Neural cell (in vitro differentiated cells): ENCODE results near the gene CREM. TPM values are rescaled to one million over a fixed set of nuclear protein-coding genes. Genes with fewer than 3 reads are reported as not detected.

ENCODE experiments used
- H2AFZ ChIP-seq: fragments of 200-600, 300-800 bp; sonication (generic), shearing (Covaris generic); 2 replicates; pipeline ENCODE4 v1.6.0; 2014; ENCODE audit warnings: low read depth, mild to moderate bottlenecking, antibody characterized with exemption, low read length, moderate library complexity
- H3F3A ChIP-seq: fragments of 200-600 bp; shearing (Covaris generic); 2 replicates; pipeline ENCODE4 v1.6.1; 2016; ENCODE audit warnings: mild to moderate bottlenecking, moderate library complexity, mixed read lengths, antibody characterized with exemption, low read length; ENCODE audit not compliant: insufficient read depth, poor library complexity, severe bottlenecking
- H3K27ac ChIP-seq: fragments of 200-600, 300-800 bp; sonication (generic), shearing (Covaris generic); 2 replicates; pipeline ENCODE4 v1.5.1; 2014; ENCODE audit warnings: mild to moderate bottlenecking, low read length, moderate library complexity
- H3K27me3 ChIP-seq: fragments of 300-800, 200-600 bp; sonication (generic), shearing (Covaris generic); 2 replicates; pipeline ENCODE4 v1.6.0; 2014; ENCODE audit warnings: mild to moderate bottlenecking, low read depth, low read length, moderate library complexity; ENCODE audit not compliant: insufficient read depth
- H3K36me3 ChIP-seq: fragments of 300-800, 200-600 bp; sonication (generic), shearing (Covaris generic); 2 replicates; pipeline ENCODE4 v1.5.1; 2014; ENCODE audit warnings: mild to moderate bottlenecking, antibody characterized with exemption, low read length, moderate library complexity; ENCODE audit not compliant: insufficient read depth
- H3K4me2 ChIP-seq: fragments of 300-800, 200-600 bp; sonication (generic), shearing (Covaris generic); 2 replicates; pipeline ENCODE4 v1.6.0; 2014; ENCODE audit warnings: mild to moderate bottlenecking, low read length
- H3K4me3 ChIP-seq: fragments of 300-800, 200-600 bp; sonication (generic), shearing (Covaris generic); 2 replicates; pipeline ENCODE4 v1.5.1; 2014; ENCODE audit warnings: mild to moderate bottlenecking, low read length, moderate library complexity
- H3K79me2 ChIP-seq: fragments of 200-600 bp; shearing (Covaris generic); replicated peaks from 2 replicates; pipeline ENCODE4 v1.6.0; 2014; ENCODE audit warnings: mild to moderate bottlenecking, low read length, moderate library complexity; ENCODE audit not compliant: insufficient read depth
- H3K9ac ChIP-seq: fragments of 300-800, 200-600 bp; sonication (generic), shearing (Covaris generic); 2 replicates; pipeline ENCODE4 v1.6.1; 2016; ENCODE audit warnings: mild to moderate bottlenecking, low read length, mixed read lengths
- H3K9me2 ChIP-seq: fragments of 200-600 bp; shearing (Covaris generic); 2 replicates; pipeline ENCODE4 v1.6.1; 2016; ENCODE audit warnings: mild to moderate bottlenecking, low read length, mixed read lengths; ENCODE audit not compliant: insufficient read depth
- H3K9me3 ChIP-seq: fragments of 200-600, 300-800 bp; sonication (generic), shearing (Covaris generic); 2 replicates; pipeline ENCODE4 v1.6.1; 2016; ENCODE audit warnings: mild to moderate bottlenecking, mixed run types, low read length, moderate library complexity, mixed read lengths
- H4K20me1 ChIP-seq: fragments of 200-600 bp; shearing (Covaris generic); 2 replicates; pipeline ENCODE4 v1.6.1; 2016; ENCODE audit warnings: mild to moderate bottlenecking, mixed run types; ENCODE audit not compliant: insufficient read depth
- EP300 ChIP-seq: fragments of 450-650 bp; conservative IDR thresholded peaks from 2 replicates; pipeline ENCODE4 v1.6.1; 2014; ENCODE audit warnings: antibody characterized with exemption, mild to moderate bottlenecking, moderate library complexity; ENCODE audit not compliant: poor library complexity, severe bottlenecking
- EZH2 ChIP-seq: fragments of 200-600, 300-800 bp; shearing (Covaris generic), sonication (generic); IDR thresholded peaks from 2 replicates; pipeline ENCODE4 v1.6.1; 2014; ENCODE audit warnings: antibody characterized with exemption, low read length, borderline replicate concordance, mild to moderate bottlenecking; ENCODE audit not compliant: insufficient read depth, poor library complexity, severe bottlenecking
- MXI1 ChIP-seq: fragments of 450-650 bp; conservative IDR thresholded peaks from 2 replicates; pipeline ENCODE4 v1.6.1; 2014; ENCODE audit warnings: antibody characterized with exemption, mild to moderate bottlenecking; ENCODE audit not compliant: poor library complexity, severe bottlenecking
- POLR2AphosphoS5 ChIP-seq: IDR thresholded peaks from 2 replicates; pipeline ENCODE4 v1.6.1; 2012
- RAD21 ChIP-seq: fragments of 450-650 bp; conservative IDR thresholded peaks from 2 replicates; pipeline ENCODE4 v1.6.1; 2014; ENCODE audit warnings: antibody characterized with exemption, mild to moderate bottlenecking, moderate library complexity
- SMC3 ChIP-seq: fragments of 450-650 bp; conservative IDR thresholded peaks from 2 replicates; pipeline ENCODE4 v1.6.1; 2014; ENCODE audit warnings: antibody characterized with exemption, mild to moderate bottlenecking, moderate library complexity; ENCODE audit not compliant: poor library complexity
- TAF1 ChIP-seq: IDR thresholded peaks from 2 replicates; pipeline ENCODE4 v1.6.1; 2012; ENCODE audit warnings: low read depth
- polyA plus RNA-seq: library from polyadenylated mRNA; depleted of rRNA; stranded (reverse); fragments of >200 nt; gene quantifications from 2 replicates; pipeline ENCODE4 v1.2.3, GENCODE V29; 2014
- TF ChIP-seq, protein P1 (sequence below): fragments of 450-650 bp; IDR thresholded peaks from 2 replicates; pipeline ENCODE4 v1.5.1; 2014; ENCODE audit warnings: antibody characterized with exemption, mild to moderate bottlenecking, moderate library complexity; ENCODE audit not compliant: poor library complexity, severe bottlenecking
- TF ChIP-seq, protein P2 (sequence below): IDR thresholded peaks from 2 replicates; pipeline ENCODE4 v1.6.1; 2012; ENCODE audit warnings: borderline replicate concordance

Gene CREM
- polyA plus RNA-seq, 1 donor from 2014 or later: 67.3 TPM

DNA sequence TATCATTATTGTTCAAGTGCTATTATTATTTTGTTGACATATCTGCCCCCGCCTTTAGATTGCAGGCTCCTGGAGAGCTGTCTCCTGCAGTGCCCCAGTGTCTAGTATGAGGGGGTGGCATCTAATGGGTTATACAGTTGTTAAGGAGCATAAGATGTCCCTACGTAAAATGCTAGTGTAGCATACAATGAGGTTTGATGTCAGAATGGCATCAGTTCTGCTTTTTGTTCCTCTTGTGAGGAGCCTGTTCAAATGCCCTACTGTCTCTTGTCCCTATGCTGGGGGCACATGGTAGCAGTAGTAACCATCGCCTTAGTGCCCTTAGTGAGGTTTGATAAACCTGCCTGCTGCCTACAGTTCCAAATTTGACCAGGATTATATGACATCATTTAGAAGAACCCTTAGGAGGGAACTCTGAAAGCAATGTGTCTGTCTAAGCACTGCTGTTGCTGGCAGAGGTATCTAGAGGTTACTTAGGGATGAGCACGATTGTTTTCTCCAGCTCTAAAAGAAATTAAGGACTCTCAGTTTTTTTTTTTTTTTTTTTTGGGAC, 9.7 kb downstream of the CREM start:
- Histone ChIP-seq H3K9me2 (no peaks in the 10 kb centered on the region), H3F3A (no peaks in the 10 kb centered on the region), H3K4me2 (no peak overlapping the region), H3K9ac (no peak overlapping the region), H3K79me2 (no peaks in the 10 kb centered on the region), H3K27ac (no peak overlapping the region), H3K4me3 (no peak overlapping the region), H4K20me1 (no peaks in the 10 kb centered on the region), H3K27me3 (no peaks in the 10 kb centered on the region), H2AFZ (no peak overlapping the region), H3K36me3 (no peaks in the 10 kb centered on the region), H3K9me3 (no peaks in the 10 kb centered on the region)
- no peak for TF ChIP-seq EZH2
- no peak for TF ChIP-seq RAD21
- no peak for TF ChIP-seq EP300
- no peak for TF ChIP-seq POLR2AphosphoS5
- TF ChIP-seq, protein P1, sequence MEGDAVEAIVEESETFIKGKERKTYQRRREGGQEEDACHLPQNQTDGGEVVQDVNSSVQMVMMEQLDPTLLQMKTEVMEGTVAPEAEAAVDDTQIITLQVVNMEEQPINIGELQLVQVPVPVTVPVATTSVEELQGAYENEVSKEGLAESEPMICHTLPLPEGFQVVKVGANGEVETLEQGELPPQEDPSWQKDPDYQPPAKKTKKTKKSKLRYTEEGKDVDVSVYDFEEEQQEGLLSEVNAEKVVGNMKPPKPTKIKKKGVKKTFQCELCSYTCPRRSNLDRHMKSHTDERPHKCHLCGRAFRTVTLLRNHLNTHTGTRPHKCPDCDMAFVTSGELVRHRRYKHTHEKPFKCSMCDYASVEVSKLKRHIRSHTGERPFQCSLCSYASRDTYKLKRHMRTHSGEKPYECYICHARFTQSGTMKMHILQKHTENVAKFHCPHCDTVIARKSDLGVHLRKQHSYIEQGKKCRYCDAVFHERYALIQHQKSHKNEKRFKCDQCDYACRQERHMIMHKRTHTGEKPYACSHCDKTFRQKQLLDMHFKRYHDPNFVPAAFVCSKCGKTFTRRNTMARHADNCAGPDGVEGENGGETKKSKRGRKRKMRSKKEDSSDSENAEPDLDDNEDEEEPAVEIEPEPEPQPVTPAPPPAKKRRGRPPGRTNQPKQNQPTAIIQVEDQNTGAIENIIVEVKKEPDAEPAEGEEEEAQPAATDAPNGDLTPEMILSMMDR: no peak
- no peak for TF ChIP-seq MXI1
- no peak for TF ChIP-seq SMC3
- TF ChIP-seq TAF1: no peak
- TF ChIP-seq, protein P2, sequence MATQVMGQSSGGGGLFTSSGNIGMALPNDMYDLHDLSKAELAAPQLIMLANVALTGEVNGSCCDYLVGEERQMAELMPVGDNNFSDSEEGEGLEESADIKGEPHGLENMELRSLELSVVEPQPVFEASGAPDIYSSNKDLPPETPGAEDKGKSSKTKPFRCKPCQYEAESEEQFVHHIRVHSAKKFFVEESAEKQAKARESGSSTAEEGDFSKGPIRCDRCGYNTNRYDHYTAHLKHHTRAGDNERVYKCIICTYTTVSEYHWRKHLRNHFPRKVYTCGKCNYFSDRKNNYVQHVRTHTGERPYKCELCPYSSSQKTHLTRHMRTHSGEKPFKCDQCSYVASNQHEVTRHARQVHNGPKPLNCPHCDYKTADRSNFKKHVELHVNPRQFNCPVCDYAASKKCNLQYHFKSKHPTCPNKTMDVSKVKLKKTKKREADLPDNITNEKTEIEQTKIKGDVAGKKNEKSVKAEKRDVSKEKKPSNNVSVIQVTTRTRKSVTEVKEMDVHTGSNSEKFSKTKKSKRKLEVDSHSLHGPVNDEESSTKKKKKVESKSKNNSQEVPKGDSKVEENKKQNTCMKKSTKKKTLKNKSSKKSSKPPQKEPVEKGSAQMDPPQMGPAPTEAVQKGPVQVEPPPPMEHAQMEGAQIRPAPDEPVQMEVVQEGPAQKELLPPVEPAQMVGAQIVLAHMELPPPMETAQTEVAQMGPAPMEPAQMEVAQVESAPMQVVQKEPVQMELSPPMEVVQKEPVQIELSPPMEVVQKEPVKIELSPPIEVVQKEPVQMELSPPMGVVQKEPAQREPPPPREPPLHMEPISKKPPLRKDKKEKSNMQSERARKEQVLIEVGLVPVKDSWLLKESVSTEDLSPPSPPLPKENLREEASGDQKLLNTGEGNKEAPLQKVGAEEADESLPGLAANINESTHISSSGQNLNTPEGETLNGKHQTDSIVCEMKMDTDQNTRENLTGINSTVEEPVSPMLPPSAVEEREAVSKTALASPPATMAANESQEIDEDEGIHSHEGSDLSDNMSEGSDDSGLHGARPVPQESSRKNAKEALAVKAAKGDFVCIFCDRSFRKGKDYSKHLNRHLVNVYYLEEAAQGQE: no peak

DNA sequence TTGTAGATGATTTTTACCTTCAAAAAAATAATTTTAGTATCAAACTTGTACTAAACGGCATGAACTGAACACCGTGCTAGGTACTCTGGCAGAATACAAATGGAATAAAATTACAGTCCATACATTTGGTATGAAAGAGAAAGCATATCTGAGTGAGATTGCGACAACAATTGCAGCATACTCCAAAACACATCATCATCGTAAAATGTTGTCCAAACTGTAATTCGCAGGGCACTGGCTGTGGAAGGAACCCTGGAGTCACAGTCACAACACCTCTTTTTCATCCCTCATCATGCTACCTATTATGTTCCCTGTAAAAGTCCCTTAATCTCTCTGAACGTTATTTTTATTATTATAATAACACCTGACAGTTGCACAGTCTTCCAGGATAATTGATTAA, 13.5 kb downstream of the CREM start:
- Histone ChIP-seq H3K4me3 (no peak overlapping the region), H3K4me2 (no peak overlapping the region), H4K20me1 (no peaks in the 10 kb centered on the region)

More for the DNA sequence above, 13.5 kb downstream of the CREM start:
- no peak for TF ChIP-seq MXI1
- TF ChIP-seq, protein P1: no peak
- TF ChIP-seq RAD21: no peak
- no peak for TF ChIP-seq TAF1
- TF ChIP-seq EP300: no peak
- Histone ChIP-seq H3K9me3 (no peaks in the 10 kb centered on the region), H3K9me2 (no peaks in the 10 kb centered on the region), H3K27ac (no peak overlapping the region), H2AFZ (no peak overlapping the region), H3K36me3 (no peaks in the 10 kb centered on the region), H3K27me3 (no peaks in the 10 kb centered on the region), H3F3A (no peaks in the 10 kb centered on the region), H3K9ac (no peak overlapping the region), H3K79me2 (no peaks in the 10 kb centered on the region)
